Fibroblast of the aortic adventitia (primary cell): ENCODE data around the gene NAT10. TPM values are rescaled to one million over a fixed set of nuclear protein-coding genes. Genes with fewer than 3 reads are reported as not detected.
A peak's percentile ranks its signal among the peaks of the same experiment; 100 is the strongest.

Experiments
- DNase-seq: peaks from one replicate; pipeline ENCODE4 v3.0.0-alpha.2; 2010; ENCODE audit warnings: low read depth
- H3K4me3 ChIP-seq: 2 replicates; pipeline ENCODE4 v1.5.1; 2011; ENCODE audit warnings: low read depth, mild to moderate bottlenecking, control low read depth, low read length, moderate library complexity
- small RNA-seq: library from RNA; depleted of rRNA; stranded (forward); fragments of <200 nt; gene quantifications from one replicate; pipeline ENCODE3, GENCODE V24; 2012
- total RNA-seq: library from RNA; depleted of rRNA; stranded (reverse); fragments of >200 nt; gene quantifications from 2 replicates; pipeline ENCODE4 v1.2.3, GENCODE V29; 2012; ENCODE audit warnings: low replicate concordance
- TF ChIP-seq, protein P1 (sequence below): IDR thresholded peaks from 2 replicates; pipeline ENCODE4 v1.5.1; 2011; ENCODE audit warnings: mild to moderate bottlenecking, low read length, control low read depth, inconsistent platforms; ENCODE audit not compliant: insufficient read depth

The NAT10 gene
- total RNA-seq, 1 donor: 29.3 TPM

DNA sequence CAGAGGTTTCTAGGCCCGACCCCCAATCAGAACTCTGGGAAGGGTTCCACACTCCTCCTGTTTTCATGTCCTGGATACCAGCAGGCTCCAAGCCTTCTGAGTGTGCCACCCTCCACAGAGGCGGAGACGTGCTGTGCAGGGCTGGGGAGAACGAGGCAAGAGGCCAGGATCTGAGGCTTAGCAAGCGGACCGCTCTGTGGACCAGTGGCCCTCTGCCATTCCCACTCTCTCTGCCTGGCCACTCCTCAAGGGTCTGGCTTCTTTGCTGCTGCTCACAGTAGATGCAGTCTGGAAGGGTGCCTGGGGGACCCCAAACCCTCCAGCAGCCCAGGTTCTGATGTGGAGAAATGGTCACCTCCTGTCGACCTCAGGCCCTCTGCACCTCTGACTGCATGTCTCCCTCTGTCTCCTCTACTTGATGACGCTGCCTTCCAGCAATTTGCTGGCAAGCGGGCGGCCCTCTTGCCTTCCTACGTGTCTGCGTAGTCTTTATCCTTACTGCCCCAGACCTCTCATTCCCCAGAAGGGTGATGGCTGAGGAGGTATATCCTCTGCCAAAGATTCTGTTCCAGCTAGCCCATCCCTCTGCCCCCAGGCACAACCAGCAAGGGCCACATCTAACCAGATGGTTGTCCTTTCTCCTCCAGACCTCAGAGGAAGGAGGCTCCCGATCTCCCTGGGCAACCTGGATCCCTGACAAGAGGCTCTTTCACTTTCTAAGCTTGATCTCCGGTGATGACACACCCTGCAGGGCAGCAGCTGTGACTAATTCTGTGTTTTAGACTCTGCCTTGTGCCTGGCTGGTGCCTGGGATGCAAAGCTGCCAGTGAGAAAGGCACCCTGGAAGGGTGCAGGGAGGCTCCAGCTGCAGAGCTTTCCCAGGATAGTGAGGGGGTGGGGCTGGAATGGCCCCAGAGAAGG, 87.3 kb downstream of the NAT10 start:
- peak overlapping the region; percentile 53 for H3K4me3 ChIP-seq
- TF ChIP-seq, protein P1, sequence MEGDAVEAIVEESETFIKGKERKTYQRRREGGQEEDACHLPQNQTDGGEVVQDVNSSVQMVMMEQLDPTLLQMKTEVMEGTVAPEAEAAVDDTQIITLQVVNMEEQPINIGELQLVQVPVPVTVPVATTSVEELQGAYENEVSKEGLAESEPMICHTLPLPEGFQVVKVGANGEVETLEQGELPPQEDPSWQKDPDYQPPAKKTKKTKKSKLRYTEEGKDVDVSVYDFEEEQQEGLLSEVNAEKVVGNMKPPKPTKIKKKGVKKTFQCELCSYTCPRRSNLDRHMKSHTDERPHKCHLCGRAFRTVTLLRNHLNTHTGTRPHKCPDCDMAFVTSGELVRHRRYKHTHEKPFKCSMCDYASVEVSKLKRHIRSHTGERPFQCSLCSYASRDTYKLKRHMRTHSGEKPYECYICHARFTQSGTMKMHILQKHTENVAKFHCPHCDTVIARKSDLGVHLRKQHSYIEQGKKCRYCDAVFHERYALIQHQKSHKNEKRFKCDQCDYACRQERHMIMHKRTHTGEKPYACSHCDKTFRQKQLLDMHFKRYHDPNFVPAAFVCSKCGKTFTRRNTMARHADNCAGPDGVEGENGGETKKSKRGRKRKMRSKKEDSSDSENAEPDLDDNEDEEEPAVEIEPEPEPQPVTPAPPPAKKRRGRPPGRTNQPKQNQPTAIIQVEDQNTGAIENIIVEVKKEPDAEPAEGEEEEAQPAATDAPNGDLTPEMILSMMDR: no peak
- peak; percentile 97 for DNase-seq

DNA sequence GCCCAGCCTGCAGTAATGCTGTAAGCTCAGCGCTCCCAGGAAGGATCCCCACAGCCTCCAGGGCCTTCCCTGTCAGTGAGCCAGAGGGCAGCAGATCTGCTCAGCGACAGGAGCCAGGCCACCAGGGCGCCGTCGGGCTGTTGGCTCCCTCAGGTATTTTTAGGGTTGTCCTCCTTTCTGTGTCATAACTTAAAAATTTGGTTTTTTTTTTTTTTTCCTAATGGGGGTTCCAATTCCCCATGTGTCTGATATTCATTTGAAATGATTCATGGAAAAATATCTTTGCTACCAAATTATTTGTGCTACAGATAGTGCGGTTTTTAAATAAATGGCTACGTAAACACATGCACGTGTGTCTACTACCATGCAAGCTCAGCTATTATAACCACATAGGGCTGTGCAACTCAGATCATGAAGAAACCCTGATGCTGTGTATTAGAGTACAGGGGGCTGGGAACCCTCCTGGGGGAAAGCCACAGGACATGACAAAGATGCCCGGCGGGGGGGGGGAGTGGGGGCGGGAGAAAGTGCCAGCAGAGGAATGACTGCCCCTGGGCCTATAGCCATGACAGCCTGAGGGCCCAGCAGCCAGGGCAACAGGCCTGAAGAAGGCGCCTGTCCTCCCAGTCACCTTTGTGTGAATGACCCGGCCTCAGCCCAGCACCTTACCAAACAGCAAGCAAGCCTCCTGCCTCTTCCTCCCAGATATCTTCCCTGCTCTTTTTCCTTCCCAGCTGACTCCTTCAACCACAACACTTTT, 89.3 kb downstream of the NAT10 start:
- TF ChIP-seq, protein P1: no peak
- no peak for DNase-seq
- no peak overlapping the region for H3K4me3 ChIP-seq

Small RNAs within 50 kb of the gene (small RNA-seq; reads per million reads assigned to genes)
- not detected for gene RF00019

Other genes with a start within 250 kb of the NAT10 start
- 5.6 and 21.8 TPM in 2 replicates for gene LMO2, start 213.6 kb upstream of the NAT10 start, total RNA-seq
- 188 and 295 TPM in 2 replicates for gene CAPRIN1, start 53.9 kb upstream of the NAT10 start, total RNA-seq